ENCODE measurements around the gene VAPB. TPM values are rescaled to one million over a fixed set of nuclear protein-coding genes. Genes with fewer than 3 reads are reported as not detected.

VAPB gene, protein sequence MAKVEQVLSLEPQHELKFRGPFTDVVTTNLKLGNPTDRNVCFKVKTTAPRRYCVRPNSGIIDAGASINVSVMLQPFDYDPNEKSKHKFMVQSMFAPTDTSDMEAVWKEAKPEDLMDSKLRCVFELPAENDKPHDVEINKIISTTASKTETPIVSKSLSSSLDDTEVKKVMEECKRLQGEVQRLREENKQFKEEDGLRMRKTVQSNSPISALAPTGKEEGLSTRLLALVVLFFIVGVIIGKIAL
- 48.2 to 55.3 TPM (median 53.3 TPM) in 3 replicates for total RNA-seq
- long read RNA-seq, full-length matches to known transcripts = 75 of 90 reads
- long read RNA-seq, partial matches to known transcripts = 3 of 90 reads
- long read RNA-seq, other reads (novel, unspliced or antisense) = 12 of 90 reads

GRCh38 chr20:58388882-58389323 is at the start of gene VAPB:
Gene VAPB (plus strand): TSS chr20:58389229. CDS start chr20:58389460, 231 bp downstream.
- DNase-seq (ENCODE audit: low spot score) = peak; percentile 99
- TF ChIP-seq, protein P1, sequence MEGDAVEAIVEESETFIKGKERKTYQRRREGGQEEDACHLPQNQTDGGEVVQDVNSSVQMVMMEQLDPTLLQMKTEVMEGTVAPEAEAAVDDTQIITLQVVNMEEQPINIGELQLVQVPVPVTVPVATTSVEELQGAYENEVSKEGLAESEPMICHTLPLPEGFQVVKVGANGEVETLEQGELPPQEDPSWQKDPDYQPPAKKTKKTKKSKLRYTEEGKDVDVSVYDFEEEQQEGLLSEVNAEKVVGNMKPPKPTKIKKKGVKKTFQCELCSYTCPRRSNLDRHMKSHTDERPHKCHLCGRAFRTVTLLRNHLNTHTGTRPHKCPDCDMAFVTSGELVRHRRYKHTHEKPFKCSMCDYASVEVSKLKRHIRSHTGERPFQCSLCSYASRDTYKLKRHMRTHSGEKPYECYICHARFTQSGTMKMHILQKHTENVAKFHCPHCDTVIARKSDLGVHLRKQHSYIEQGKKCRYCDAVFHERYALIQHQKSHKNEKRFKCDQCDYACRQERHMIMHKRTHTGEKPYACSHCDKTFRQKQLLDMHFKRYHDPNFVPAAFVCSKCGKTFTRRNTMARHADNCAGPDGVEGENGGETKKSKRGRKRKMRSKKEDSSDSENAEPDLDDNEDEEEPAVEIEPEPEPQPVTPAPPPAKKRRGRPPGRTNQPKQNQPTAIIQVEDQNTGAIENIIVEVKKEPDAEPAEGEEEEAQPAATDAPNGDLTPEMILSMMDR (IDR thresholded peaks at IDR 0.05) = no peak

DNA sequence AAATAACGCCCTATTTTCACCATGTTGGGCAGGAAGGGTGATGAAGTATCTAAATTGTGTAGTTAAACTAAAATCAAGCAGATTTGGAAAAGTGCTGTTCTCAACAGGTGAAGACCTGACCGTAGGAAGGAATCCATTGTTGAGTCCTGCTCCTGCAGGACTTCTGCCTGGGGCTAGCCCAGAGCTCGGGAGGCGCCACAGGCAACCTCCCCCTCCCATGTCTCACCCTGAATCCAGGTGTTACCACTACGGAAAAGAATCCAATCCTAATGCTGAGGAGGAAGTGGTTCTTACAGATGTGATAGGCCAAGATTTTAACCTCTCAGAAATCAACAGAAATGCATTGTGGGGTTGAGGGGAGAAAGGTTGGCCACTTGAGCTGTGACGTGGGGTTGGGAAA is 49.3 kb upstream of the VAPB start:
- Mint-ChIP-seq H3K27ac (ENCODE audit: unreplicated experiment) (no peak overlapping the region), H3K9me3 (ENCODE audit: low read depth) (no peaks in the 10 kb centered on the region), H3K4me3 (ENCODE audit: unreplicated experiment) (no peak overlapping the region), H3K4me1 (ENCODE audit: low read depth) (peaks cover 38% of the 10 kb centered on the region), H3K27me3 (ENCODE audit: low read depth) (no peaks in the 10 kb centered on the region), H3K36me3 (ENCODE audit: low read depth) (peaks cover 2% of the 10 kb centered on the region)
- TF ChIP-seq, protein P1 (IDR thresholded peaks at IDR 0.05) = no peak
- DNase-seq (ENCODE audit: low spot score) = no peak

More at GRCh38 chr20:58388882-58389323, at the start of gene VAPB:
- H3K36me3 Mint-ChIP-seq (ENCODE audit: low read depth) = no peaks in the 10 kb centered on the region
- peaks cover 38% of the 10 kb centered on the region for H3K4me1 Mint-ChIP-seq (ENCODE audit: low read depth)
- H3K27me3 Mint-ChIP-seq (ENCODE audit: low read depth) = no peaks in the 10 kb centered on the region
- peaks cover 4% of the 10 kb centered on the region for H3K9me3 Mint-ChIP-seq (ENCODE audit: low read depth)
- peak within 1 kb of the TSS; percentile 94 for H3K27ac Mint-ChIP-seq (ENCODE audit: unreplicated experiment)
- H3K4me3 Mint-ChIP-seq (ENCODE audit: unreplicated experiment) = peak within 1 kb of the TSS; percentile 83

DNA sequence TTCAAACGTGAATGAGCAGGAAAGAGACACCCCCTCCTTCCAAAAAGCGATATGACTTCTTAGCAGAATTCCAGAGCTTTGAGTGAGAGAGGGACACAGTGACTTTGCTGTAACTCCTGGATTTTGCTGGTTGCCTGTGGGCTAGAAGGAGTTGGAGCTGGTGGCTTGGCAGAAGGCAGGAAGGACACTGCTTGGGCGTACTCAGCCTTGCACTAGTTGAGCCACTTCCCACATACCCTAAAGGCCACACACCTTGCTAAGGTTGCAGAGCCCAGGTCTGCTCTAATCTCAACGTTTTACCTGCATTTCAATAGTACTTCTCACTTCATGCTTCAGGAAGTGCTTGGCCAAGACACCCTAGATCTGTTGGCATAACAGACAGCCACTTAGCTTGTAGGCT is 48.9 kb upstream of the VAPB start:
- TF ChIP-seq, protein P1 (IDR thresholded peaks at IDR 0.05) = no peak
- Mint-ChIP-seq H3K27ac (ENCODE audit: unreplicated experiment) (no peak overlapping the region), H3K27me3 (ENCODE audit: low read depth) (no peaks in the 10 kb centered on the region), H3K4me3 (ENCODE audit: unreplicated experiment) (no peak overlapping the region), H3K36me3 (ENCODE audit: low read depth) (peaks cover 2% of the 10 kb centered on the region), H3K9me3 (ENCODE audit: low read depth) (no peaks in the 10 kb centered on the region), H3K4me1 (ENCODE audit: low read depth) (peaks cover 40% of the 10 kb centered on the region)
- DNase-seq (ENCODE audit: low spot score) = no peak

DNA sequence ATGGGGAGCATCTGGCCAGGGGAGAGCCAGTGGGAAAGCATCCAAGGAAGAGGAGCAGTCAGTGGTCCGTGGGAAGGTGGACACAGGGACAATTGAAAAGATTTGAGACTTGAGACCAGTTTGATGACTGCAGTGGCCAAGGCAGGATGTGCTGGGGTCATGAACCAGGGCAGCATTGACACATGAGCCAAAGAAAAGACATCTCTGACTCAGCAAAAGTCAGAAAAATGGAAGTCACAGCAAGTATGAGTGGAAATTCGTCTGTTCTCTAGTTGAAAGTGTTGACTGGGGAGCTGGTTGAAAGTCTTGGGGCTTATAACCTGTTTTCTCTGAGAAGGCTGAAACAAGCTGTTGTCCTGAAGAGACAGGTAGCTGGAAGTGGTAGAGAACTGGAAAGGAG is 48.2 kb upstream of the VAPB start:
- no peaks in the 10 kb centered on the region for H3K27me3 Mint-ChIP-seq (ENCODE audit: low read depth)
- peaks cover 7% of the 10 kb centered on the region for H3K36me3 Mint-ChIP-seq (ENCODE audit: low read depth)
- no peak for DNase-seq (ENCODE audit: low spot score)
- H3K27ac Mint-ChIP-seq (ENCODE audit: unreplicated experiment) = peak overlapping the region; percentile 73
- no peaks in the 10 kb centered on the region for H3K9me3 Mint-ChIP-seq (ENCODE audit: low read depth)
- TF ChIP-seq, protein P1 (IDR thresholded peaks at IDR 0.05) = no peak
- no peak overlapping the region for H3K4me3 Mint-ChIP-seq (ENCODE audit: unreplicated experiment)
- peaks cover 40% of the 10 kb centered on the region for H3K4me1 Mint-ChIP-seq (ENCODE audit: low read depth)

GRCh38 chr20:58342104-58342945 is 46.7 kb upstream of the VAPB start:
- Mint-ChIP-seq H3K27ac (ENCODE audit: unreplicated experiment) (peak overlapping the region; percentile 69), H3K36me3 (ENCODE audit: low read depth) (peaks cover 13% of the 10 kb centered on the region), H3K9me3 (ENCODE audit: low read depth) (no peaks in the 10 kb centered on the region), H3K27me3 (ENCODE audit: low read depth) (no peaks in the 10 kb centered on the region), H3K4me3 (ENCODE audit: unreplicated experiment) (no peak overlapping the region), H3K4me1 (ENCODE audit: low read depth) (peaks cover 40% of the 10 kb centered on the region)
- TF ChIP-seq, protein P1 (IDR thresholded peaks at IDR 0.05) = no peak
- no peak for DNase-seq (ENCODE audit: low spot score)

All from chondrocyte (in vitro differentiated cells).